ENCODE results near the gene SLC35G6.
"Not testable (repeated sequence)": the region's sequence is repeated elsewhere in the genome, so short reads cannot be mapped to it uniquely, and the experiment has no call there.

Gene SLC35G6

DNA sequence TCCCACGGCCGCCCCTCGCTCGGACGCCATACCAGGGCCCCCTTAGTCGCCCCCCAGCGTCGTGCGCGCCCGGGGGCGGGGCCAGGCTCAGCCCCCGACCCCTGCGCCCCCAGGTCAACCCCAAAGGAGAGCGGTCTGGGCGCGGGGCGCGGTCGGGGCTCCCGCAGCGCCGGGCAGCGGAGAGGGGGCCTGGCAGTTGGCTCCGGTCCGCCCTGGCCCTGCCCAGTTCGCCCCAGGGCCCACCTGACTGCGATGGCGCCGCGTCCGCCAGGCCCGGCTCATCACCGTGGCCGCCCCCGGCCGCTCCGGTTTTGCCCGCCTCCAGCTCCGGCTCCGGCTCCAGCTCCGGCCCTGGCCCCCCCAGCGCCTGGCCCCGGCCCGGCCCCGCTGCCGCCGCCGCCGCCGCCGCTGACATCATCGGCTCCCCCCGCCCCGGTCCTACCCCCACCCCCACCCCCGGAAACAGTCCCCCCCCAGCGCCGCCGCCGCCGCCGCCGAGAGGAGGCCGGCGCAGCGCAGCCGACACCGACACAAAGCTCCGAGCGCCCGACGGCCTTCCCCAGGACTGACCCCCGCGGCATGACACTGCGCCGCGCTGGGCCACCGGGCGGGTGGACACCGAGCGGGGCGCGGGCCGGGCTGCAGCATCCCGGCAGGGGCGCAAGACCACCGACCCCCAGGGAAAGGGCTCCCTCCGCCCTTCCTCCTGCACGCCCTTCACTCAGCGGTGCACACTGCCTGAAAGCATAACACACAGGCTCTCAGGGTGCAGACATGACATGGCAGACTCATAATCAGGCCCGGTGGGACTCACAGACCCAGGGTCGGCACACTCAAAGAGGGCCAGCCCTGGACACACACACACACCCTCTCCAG, 1.8 kb upstream of the SLC35G6 start, which contains the start of gene ZBTB4:
Gene ZBTB4, minus strand, starts transcription at position 419 of the 876 bp plus-strand sequence. CDS start 12,830 bp downstream, outside the sequence.
- DNase-seq = no peak

DNA sequence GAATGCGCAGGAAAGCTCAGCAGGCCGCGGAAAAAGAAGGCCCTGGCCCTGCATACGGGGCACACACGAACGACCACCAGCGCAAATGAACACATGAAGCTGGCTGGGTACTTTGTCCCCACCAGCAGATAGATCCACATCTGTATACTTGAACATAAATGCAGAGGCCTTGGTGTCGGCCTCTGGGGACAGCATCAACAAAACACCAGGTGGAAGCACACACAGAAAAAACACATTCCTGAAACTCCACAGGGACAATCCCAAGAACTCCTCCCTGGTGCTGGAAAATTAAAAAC, 1.2 kb upstream of the SLC35G6 start:
- no peak for DNase-seq

DNA sequence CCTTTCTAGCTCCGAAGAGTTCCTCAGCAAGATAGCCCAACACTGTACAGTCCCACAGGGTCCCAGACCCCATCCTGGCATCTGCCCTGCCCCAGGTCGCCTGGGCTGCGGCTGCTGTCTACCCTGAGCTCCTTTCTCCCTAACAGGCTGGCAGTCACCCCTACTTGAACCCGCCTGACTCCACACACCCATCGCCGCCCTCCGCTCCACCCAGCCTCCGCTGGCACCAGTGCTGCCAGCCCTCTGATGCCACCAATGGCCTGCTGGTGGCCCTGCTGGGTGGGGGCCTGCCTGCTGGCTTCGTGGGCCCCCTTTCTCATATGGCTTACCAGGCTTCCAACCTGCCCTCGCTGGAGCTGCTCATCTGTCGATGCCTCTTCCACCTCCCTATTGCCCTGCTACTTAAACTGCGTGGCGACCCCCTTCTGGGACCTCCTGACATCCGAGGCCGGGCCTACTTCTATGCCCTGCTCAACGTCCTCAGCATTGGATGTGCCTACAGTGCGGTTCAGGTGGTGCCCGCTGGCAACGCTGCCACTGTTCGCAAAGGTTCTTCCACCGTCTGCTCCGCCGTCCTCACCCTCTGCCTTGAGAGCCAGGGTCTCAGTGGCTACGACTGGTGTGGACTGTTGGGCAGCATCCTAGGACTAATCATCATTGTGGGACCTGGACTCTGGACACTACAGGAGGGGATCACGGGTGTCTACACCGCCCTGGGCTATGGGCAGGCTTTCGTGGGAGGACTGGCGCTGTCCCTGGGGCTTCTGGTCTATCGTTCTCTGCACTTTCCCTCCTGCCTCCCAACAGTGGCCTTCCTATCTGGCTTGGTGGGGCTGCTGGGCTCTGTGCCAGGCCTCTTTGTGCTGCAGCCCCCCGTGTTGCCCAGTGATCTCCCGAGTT, 846 bp downstream of the SLC35G6 start:
- DNase-seq = not testable (repeated sequence)

DNA sequence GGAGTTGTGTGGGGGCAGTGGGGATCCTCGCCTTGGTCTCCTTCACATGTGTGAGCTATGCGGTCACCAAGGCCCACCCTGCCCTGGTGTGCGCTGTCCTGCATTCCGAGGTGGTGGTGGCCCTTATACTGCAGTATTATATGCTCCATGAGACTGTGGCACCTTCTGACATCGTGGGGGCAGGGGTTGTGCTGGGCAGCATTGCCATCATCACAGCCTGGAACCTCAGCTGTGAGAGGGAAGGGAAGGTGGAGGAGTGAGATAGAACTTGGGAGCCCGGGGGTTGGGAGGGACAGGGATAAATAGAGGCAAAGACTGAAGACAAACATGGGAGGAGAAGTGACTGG, 1.5 kb downstream of the SLC35G6 start:
- not testable (repeated sequence) for DNase-seq

DNA sequence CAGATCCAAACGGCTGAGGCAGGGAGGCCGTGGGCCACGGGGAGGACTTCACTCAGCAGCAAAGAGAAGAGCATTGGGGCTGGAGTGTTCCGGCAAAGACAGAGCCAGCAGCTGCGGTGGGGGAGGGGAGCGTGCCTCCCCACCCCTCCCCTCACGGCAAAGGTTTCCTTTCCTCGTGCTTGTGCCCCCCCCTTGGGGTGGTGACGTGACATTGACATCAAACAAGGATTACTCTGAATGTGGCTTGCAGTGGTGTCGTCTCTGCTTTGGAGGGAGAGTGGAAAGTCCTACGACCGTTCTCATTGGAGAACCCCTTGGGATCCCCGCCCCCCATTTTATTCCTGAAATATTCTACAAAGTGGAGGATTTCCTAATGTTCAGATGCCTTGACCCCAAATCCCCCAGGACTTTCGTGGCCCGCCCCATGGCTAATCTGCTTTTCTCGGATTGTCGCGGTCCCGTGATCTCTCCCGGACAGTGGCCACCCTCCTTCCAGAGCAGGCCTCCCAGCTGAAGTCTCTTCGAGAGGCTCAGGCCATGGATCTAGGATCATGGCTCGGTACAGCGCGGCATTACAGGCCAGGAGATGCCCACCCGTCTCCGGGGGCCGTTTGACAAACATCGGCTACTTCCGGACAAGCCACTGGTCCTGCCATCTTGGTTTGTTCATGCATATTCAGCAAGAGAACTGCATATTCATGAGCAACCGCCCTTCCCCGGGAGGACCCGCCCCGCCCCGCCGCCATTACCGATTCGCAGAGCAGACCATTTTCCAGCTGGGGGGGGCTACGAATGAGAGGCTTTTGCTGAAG, 2.2 kb downstream of the SLC35G6 start:
- peak; percentile 67 for DNase-seq

DNA sequence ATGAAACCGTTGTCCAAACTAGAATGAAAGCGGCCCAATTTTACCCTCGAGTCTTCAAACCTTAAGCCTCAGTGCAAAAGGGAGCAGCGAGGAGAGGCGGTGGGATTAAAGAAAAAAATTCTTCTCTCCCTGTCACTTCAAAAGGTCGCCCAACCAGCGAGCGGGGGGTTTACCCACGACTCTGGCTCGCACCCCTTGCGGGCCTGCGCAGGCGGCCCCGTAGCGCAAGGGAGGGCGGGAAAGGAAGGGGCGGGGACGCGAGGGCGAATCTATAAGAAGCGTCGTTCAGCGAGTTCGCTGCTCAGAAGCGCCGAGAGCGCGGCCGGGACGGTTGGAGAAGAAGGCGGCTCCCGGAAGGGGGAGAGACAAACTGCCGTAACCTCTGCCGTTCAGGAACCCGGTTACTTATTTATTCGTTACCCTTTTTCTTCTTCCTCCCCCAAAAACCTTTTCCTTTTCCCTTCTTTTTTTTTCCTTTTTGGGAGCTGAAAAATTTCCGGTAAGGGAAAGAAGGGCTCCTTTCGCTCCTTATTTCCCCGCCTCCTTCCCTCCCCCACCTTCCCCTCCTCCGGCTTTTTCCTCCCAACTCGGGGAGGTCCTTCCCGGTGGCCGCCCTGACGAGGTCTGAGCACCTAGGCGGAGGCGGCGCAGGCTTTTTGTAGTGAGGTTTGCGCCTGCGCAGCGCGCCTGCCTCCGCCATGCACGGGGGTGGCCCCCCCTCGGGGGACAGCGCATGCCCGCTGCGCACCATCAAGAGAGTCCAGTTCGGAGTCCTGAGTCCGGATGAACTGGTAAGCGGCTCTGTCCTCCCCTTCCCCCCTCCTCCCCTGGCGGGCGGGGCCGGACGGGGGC, 3.0 kb downstream of the SLC35G6 start, which contains the start of gene POLR2A:
Gene POLR2A, plus strand, starts transcription at position 300 of the 852 bp plus-strand sequence.
- peak; percentile 82 for DNase-seq

DNA sequence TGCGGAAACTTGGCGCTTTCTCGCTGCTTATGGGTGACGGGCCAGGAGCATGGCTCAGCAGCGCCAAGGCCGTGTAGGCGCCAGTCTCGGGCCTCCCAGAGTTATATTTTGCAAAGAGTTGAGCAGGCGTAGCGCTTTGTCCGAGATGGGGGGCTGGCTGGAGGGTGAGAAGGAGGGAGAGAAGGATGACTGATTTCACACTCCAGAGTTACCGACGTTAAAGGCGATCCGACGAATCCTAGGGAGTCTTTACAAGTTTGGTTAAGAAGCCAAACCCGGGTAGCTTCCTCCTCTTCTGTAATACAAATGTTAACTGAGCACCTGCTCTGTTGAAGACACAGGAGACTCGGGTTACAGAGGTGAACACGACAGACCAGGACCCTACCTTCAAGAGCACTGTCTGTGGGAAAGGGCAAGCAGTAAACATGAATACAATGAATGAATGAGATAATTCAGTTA, 3.7 kb downstream of the SLC35G6 start:
- DNase-seq = no peak

DNA sequence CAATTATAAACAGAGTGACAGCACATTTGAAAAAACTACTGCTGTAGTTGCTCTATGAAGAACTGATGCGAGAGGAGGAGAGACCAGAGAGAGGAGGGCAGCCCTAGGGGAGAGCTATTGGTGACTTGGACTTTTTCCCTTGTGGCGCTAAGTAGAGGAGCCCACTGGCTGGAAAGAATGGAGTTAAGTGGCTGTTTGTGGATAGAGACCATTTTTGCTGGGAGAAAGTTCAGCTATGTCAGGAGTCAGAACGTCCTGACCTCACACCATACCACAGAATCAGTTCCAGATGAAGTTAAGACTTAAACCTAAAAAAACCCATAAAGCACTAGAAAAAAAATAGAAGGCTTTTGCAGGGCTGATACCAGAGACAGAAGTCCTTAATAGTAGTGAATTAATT, 4.9 kb downstream of the SLC35G6 start:
- DNase-seq = no peak

DNA sequence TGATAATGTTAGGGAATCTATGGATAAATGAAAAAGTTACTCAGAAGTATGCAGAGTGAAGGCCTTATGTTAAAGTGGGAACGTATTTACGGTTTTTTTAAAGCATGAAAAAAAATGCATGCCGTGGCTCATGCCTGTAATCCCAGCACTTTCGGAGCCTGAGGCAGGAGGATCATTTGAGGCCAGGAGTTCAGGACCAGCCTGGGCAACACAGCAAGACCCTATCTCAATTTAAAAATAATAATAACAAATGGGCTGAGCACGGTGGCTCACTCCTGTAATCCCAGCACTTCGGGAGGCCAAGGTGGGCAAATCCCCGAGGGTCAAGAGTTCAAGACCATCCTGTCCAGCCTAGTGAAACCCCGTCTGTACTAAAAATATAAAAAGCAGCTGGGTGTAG, 8.9 kb downstream of the SLC35G6 start:
- DNase-seq = no peak

DNA sequence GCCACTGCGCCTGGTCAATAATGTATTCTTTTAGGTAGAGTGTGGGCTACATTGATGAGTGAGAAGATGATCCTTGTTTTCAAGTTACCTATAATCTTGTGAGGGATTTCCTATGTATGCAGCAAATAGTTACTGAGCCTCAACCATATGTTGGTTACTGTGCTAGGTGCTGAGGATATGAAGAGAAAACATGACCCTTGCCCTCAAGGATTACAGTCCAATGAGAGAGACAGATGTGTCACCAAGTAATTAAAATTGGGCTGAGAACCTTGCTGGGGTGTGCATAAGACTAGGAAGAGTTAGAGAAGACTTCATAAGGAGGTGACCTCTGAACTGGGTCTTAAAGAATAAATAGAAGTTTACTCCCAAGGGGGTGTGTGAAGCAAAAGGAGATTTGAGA, 10.3 kb downstream of the SLC35G6 start:
- no peak for DNase-seq

DNA sequence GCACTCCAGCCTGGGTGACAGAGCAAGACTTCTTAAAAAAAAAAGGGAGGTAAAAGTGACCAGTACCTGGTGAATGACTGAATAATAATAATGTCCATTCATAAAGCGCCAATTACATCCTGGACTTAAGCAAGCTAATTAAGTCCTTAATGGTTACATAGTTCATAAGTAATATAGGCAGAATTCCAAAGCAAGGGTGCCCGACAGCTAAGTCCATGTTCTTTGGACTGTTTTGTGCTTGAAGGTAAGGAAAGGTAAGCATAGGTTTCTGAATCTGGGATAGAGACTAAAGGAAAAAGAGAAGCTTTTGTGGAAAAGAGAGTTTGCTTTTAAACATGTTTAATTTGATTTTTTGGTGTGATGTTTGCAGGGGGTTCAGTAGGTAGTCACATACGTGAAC, 12.7 kb downstream of the SLC35G6 start:
- DNase-seq = no peak

DNA sequence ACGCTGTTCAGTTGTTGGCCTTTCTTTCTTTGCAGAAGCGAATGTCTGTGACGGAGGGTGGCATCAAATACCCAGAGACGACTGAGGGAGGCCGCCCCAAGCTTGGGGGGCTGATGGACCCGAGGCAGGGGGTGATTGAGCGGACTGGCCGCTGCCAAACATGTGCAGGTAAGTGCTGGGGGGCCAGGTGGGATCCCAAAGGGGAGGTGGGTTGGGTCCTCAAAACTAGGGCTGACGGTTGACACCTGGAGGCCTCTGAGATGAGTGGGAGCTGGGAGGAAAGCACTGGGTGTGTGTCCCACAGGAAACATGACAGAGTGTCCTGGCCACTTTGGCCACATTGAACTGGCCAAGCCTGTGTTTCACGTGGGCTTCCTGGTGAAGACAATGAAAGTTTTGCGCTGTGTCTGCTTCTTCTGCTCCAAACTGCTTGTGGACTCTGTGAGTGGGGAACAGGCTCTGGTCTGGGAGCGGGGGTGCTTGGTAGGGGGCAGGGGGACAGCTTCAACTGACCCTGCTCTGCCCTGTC, 14.7 kb downstream of the SLC35G6 start:
- DNase-seq = no peak

DNA sequence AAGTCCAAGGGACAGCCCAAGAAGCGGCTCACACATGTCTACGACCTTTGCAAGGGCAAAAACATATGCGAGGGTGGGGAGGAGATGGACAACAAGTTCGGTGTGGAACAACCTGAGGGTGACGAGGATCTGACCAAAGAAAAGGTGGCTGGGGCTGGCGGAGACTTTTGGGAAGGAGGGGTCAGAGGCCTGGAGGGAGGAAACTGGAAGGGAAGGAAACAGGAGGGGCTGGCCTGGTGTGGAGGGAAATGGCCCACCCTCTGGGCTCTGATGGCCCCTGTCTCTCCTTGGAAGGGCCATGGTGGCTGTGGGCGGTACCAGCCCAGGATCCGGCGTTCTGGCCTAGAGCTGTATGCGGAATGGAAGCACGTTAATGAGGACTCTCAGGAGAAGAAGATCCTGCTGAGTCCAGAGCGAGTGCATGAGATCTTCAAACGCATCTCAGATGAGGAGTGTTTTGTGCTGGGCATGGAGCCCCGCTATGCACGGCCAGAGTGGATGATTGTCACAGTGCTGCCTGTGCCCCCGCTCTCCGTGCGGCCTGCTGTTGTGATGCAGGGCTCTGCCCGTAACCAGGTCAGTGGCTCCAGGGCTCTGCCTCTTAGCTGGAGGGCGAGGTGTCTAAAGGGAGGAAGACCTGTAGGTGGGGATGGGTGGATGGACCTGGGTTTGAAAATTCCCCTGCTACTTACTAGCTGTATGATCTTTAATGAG, 15.4 kb downstream of the SLC35G6 start:
- no peak for DNase-seq

DNA sequence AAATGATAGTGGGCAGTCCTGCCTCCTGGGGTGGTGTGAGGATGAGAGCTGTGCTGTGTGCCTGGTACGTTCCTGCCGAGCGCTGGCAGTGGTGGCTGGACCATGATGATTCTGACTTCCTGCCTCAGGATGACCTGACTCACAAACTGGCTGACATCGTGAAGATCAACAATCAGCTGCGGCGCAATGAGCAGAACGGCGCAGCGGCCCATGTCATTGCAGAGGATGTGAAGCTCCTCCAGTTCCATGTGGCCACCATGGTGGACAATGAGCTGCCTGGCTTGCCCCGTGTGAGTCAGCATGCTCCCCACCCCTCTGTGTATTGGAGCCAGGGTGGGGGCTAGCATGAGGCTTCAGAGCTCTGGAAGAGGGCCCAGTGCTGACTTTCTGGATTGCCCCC, 16.0 kb downstream of the SLC35G6 start:
- no peak for DNase-seq

DNA sequence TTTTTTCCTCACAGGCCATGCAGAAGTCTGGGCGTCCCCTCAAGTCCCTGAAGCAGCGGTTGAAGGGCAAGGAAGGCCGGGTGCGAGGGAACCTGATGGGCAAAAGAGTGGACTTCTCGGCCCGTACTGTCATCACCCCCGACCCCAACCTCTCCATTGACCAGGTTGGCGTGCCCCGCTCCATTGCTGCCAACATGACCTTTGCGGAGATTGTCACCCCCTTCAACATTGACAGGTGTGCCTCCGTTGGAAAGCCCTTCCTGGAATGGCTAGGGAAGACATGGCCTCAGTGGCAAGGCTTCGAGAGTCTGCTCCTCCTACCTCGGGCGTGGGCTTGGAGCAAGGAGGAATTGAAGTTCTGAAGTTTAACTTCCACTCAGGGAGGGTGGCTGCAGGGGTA, 16.4 kb downstream of the SLC35G6 start:
- DNase-seq = no peak

DNA sequence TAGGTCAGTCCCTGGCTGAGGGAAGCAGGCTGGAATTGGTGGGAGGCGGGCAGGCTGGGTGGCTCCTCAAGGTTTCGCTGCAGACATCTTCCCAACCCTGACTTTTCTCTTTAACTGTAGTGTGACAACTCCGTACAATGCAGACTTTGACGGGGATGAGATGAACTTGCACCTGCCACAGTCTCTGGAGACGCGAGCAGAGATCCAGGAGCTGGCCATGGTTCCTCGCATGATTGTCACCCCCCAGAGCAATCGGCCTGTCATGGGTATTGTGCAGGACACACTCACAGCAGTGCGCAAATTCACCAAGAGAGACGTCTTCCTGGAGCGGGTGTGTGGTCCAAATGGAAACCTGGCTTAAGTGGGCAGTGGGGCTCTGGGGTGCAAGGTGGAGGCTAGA, 17.9 kb downstream of the SLC35G6 start:
- DNase-seq = no peak

DNA sequence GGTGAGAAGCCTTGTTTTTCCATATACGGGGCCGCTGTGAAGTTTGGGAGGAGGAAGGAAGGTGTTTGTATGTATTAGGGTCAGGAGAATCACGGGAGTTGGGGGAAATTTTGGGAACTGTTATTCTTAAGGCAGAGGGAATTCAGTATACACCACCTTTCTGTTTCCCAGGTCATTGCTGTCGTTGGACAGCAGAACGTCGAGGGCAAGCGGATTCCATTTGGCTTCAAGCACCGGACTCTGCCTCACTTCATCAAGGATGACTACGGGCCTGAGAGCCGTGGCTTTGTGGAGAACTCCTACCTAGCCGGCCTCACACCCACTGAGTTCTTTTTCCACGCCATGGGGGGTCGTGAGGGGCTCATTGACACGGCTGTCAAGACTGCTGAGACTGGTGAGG, 20.5 kb downstream of the SLC35G6 start:
- DNase-seq = no peak

DNA sequence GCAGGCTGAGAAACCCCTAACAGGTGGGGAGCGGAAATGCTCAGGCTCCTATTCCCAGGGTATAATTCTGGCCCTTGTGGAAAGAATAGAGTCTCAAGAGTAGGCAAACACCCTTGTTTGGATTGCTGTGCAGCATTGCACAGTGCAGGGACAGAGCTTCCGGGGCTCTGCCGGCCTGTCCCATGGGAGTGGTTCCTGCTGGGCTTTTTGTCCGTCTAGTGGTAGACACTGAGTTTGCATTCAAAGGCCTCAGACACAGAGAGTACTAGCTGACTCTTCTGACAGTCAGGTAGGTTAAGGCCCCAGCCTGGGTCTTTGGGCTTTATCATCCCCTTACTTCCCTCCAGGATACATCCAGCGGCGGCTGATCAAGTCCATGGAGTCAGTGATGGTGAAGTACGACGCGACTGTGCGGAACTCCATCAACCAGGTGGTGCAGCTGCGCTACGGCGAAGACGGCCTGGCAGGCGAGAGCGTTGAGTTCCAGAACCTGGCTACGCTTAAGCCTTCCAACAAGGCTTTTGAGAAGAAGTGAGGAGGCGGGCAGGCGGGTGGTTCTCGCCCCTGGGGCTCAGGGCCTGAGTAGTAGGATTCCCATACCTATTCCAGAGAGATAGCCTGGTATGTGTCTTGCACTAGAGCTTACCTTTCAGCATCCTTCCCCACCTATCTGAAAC, 21.1 kb downstream of the SLC35G6 start:
- DNase-seq = no peak

DNA sequence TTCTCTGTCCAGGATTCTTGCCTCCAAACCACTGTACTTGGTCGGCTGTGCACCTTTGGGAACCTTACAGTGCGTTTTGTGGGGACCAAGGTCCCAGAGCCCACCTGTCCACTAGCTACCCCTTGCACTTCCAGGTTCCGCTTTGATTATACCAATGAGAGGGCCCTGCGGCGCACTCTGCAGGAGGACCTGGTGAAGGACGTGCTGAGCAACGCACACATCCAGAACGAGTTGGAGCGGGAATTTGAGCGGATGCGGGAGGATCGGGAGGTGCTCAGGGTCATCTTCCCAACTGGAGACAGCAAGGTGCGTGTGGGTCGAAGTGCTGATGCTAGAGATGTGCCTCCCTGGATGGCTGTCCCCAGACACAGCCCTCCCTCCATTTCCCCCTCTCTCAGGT, 21.7 kb downstream of the SLC35G6 start:
- DNase-seq = no peak

DNA sequence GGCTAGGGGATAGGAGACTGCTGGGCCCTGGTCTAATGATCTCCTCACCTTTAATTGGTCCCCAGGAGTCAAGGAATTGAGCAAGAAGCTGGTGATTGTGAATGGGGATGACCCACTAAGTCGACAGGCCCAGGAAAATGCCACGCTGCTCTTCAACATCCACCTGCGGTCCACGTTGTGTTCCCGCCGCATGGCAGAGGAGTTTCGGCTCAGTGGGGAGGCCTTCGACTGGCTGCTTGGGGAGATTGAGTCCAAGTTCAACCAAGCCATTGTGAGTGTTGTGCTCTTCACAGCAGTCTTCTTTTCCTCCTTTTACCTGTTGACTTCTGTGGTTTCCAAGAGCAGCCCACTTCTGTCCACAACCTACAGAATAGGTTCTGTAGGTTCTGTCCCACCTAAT, 22.3 kb downstream of the SLC35G6 start:
- no peak for DNase-seq

DNA sequence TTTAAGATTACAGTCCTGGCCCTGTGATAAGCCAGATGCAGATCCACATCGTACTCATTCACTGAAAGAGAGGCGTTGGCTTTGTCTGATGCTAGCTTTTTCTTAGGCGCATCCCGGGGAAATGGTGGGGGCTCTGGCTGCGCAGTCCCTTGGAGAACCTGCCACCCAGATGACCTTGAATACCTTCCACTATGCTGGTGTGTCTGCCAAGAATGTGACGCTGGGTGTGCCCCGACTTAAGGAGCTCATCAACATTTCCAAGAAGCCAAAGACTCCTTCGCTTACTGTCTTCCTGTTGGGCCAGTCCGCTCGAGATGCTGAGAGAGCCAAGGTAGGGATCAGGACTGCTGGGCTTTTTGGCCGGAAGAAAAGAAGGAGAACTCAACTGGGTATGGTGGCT, 26.9 kb downstream of the SLC35G6 start:
- DNase-seq = no peak

All from NCI-H1436 treated with DMSO at 0.1 percent for 48 hours (cell line).